Parathyroid adenoma (tissue), 2 donors: ENCODE data around the gene CDH13.

ENCODE experiments used
- H2AFZ ChIP-seq: fragments of 300-600 bp; sonication (generic); one replicate; pipeline ENCODE4 v1.7.0; 2017; ENCODE audit warnings: antibody characterized with exemption, mild to moderate bottlenecking
- H3K27ac ChIP-seq: fragments of 300-600 bp; sonication (generic); one replicate; pipeline ENCODE4 v1.7.0; 2017
- H3K27me3 ChIP-seq: fragments of 300-600 bp; sonication (generic); one replicate; pipeline ENCODE4 v1.7.0; 2017; ENCODE audit warnings: low read length; ENCODE audit not compliant: control insufficient read depth, insufficient read depth
- H3K36me3 ChIP-seq: fragments of 300-600 bp; sonication (generic); one replicate; pipeline ENCODE4 v1.7.0; 2017; ENCODE audit warnings: low read length; ENCODE audit not compliant: control insufficient read depth, insufficient read depth
- H3K4me1 ChIP-seq: fragments of 300-600 bp; sonication (generic); one replicate; pipeline ENCODE4 v1.7.0; 2017; ENCODE audit warnings: control low read depth
- H3K4me2 ChIP-seq: fragments of 300-600 bp; sonication (generic); one replicate; pipeline ENCODE4 v1.7.0; 2017; ENCODE audit warnings: low read length
- H3K4me3 ChIP-seq: fragments of 300-600 bp; sonication (generic); one replicate; pipeline ENCODE4 v1.7.0; 2017; ENCODE audit warnings: low read depth, low read length
- H3K79me2 ChIP-seq: fragments of 300-600 bp; sonication (generic); one replicate; pipeline ENCODE4 v1.7.0; 2017; ENCODE audit warnings: control low read depth
- H3K9ac ChIP-seq: fragments of 300-600 bp; sonication (generic); one replicate; pipeline ENCODE4 v1.7.0; 2017; ENCODE audit warnings: mild to moderate bottlenecking
- H3K9me3 ChIP-seq: fragments of 300-600 bp; sonication (generic); one replicate; pipeline ENCODE4 v1.7.0; 2017; ENCODE audit warnings: low read length; ENCODE audit not compliant: control insufficient read depth
- TF ChIP-seq, protein P1 (sequence below): fragments of 300-600 bp; sonication (generic); IDR thresholded peaks from one replicate; pipeline ENCODE4 v1.7.0; 2017; ENCODE audit warnings: antibody characterized with exemption, mild to moderate bottlenecking
- donor health status: primary hyperparathyroidism.

CDH13 gene

DNA sequence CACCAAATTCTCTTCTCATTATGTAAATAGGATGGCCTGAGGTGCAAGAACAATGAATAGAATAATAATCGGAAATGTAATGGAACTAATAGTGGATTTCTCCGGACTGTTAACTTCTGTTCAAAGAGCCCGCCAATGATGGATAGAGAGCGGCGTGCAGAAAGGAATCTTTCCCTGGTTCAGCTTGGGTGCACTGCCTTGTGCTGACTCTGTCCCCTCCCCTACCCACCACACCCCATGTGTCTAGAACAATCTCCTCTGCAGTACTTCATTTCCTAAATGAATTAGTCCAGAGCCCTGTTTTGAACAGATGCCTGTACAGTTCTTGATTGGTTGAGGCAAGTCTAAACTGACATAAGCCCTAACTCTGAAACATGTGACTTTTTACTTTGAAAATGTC, 125.4 kb downstream of the CDH13 start:
- Histone ChIP-seq H3K4me1 (no peaks in the 10 kb centered on the region), H3K4me3 (no peak overlapping the region), H3K9me3 (no peaks in the 10 kb centered on the region), H3K4me2 (no peak overlapping the region), H3K9ac (no peak overlapping the region), H3K27ac (no peak overlapping the region), H3K79me2 (no peaks in the 10 kb centered on the region), H2AFZ (no peak overlapping the region), H3K27me3 (no peaks in the 10 kb centered on the region), H3K36me3 (no peaks in the 10 kb centered on the region)
- TF ChIP-seq, protein P1, sequence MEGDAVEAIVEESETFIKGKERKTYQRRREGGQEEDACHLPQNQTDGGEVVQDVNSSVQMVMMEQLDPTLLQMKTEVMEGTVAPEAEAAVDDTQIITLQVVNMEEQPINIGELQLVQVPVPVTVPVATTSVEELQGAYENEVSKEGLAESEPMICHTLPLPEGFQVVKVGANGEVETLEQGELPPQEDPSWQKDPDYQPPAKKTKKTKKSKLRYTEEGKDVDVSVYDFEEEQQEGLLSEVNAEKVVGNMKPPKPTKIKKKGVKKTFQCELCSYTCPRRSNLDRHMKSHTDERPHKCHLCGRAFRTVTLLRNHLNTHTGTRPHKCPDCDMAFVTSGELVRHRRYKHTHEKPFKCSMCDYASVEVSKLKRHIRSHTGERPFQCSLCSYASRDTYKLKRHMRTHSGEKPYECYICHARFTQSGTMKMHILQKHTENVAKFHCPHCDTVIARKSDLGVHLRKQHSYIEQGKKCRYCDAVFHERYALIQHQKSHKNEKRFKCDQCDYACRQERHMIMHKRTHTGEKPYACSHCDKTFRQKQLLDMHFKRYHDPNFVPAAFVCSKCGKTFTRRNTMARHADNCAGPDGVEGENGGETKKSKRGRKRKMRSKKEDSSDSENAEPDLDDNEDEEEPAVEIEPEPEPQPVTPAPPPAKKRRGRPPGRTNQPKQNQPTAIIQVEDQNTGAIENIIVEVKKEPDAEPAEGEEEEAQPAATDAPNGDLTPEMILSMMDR = no peak

DNA sequence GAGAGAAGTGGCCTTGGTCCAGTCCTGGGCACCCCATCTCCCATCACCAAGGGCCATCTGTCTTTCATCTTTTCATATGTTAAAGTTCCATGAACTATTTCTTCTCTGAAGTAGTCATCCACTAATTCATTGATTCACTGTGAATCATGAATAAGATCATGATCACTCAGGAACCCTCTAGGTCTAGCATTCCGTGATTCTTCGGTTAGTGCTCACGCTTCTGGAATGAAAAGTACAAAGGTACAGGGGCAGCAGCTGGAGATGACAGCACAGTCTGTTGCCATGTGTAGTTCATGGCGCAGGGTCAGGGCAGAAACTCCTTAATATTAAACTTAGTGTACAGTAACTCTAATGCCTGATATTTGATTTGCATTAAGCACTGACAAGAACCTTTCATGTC, 127.1 kb downstream of the CDH13 start:
- Histone ChIP-seq H3K36me3 (no peaks in the 10 kb centered on the region), H3K27ac (no peak overlapping the region), H3K4me3 (no peak overlapping the region), H3K4me1 (no peaks in the 10 kb centered on the region), H3K27me3 (no peaks in the 10 kb centered on the region), H3K4me2 (no peak overlapping the region), H3K9ac (no peak overlapping the region), H3K79me2 (no peaks in the 10 kb centered on the region), H3K9me3 (no peaks in the 10 kb centered on the region), H2AFZ (no peak overlapping the region)
- TF ChIP-seq, protein P1 = no peak

DNA sequence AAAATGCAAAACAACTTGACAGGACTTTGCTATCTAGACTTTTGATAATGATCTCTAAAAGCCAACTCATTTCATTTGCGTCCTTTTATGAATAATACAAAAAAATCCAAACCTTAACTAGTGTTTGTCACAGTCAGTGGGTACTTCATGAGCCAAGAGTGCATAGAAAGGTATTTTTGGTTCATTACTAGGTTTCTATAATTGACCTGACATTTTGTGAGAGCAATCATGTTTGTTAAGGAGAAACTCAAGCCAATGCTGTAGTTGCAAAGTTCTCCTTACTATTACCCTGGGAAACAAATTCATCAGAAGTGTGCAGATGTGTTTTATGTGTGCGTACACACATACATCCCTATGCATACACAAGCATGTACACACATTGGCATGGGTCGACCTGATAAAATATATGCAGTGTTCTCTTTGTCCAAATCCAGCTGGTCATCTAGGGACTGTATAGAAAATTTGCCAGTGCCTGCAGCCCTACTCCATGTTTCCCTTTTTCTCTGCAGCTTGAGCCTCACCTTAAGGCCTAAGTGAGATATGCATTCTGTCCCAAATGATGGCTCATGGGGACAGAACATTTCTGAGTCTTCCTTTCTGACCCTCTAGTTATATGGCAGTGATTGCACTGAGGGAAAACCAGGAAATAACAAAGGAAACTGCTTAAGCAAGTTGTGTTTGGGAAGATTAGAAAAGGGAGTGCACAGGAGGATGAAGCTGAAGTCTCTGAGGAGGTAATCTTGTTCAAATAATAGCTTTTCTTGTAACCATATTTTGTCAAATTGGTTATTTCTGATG, 128.1 kb downstream of the CDH13 start:
- no peaks in the 10 kb centered on the region for H3K36me3 ChIP-seq
- TF ChIP-seq, protein P1 = no peak
- no peak overlapping the region for H3K9ac ChIP-seq
- no peaks in the 10 kb centered on the region for H3K9me3 ChIP-seq
- H3K4me1 ChIP-seq = no peaks in the 10 kb centered on the region
- H3K4me3 ChIP-seq = no peak overlapping the region
- no peak overlapping the region for H2AFZ ChIP-seq
- H3K79me2 ChIP-seq = no peaks in the 10 kb centered on the region
- H3K4me2 ChIP-seq = no peak overlapping the region
- H3K27me3 ChIP-seq = no peaks in the 10 kb centered on the region
- H3K27ac ChIP-seq = no peak overlapping the region

DNA sequence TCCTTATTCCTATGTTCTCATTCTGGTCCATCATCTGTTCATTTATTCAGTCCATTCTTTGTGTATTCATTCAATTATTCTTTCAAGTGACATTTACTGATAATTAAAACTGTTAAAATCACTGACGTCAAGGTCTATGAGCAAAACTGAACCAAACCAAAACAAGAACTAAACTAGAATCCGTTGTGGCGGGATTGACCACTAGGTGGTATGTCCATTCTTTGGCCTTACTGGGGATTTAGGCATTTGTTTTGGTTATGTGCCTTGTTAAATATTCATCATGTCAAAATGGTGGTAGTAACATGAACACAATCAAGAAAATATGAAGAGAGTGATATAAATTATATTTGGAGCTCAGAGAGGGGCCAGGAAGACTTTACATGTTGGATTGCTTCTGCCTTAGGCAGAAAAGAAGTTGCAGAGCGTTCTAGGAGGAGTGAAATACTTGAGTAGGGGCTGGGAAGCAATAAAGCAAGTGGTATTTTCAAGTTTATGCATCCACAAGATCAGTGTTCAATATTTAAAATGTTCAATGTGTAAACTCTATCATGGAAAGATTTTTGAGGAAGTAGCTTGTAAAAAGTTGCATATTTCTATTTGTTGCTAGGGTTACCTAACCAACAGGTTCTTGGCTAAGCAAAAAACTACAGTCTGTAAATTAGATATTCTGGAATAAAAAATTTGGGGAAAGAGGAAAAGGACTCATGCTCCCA, 129.0 kb downstream of the CDH13 start:
- H3K9me3 ChIP-seq = no peaks in the 10 kb centered on the region
- TF ChIP-seq, protein P1 = no peak
- no peak overlapping the region for H3K9ac ChIP-seq
- no peak overlapping the region for H3K4me3 ChIP-seq
- no peak overlapping the region for H2AFZ ChIP-seq
- no peak overlapping the region for H3K27ac ChIP-seq
- H3K27me3 ChIP-seq = no peaks in the 10 kb centered on the region
- H3K4me2 ChIP-seq = no peak overlapping the region
- no peaks in the 10 kb centered on the region for H3K4me1 ChIP-seq
- H3K79me2 ChIP-seq = no peaks in the 10 kb centered on the region
- H3K36me3 ChIP-seq = no peaks in the 10 kb centered on the region
